Glomerular visceral epithelial cell (primary cell): ENCODE measurements around the gene MEF2A.
"Not testable (repeated sequence)": the region's sequence is repeated elsewhere in the genome, so short reads cannot be mapped to it uniquely, and the experiment has no call there.

ENCODE experiments used
- DNase-seq: peaks from one replicate; pipeline ENCODE4 v3.0.0-alpha.2; 2016; ENCODE audit errors: extremely low spot score

The MEF2A gene

DNA sequence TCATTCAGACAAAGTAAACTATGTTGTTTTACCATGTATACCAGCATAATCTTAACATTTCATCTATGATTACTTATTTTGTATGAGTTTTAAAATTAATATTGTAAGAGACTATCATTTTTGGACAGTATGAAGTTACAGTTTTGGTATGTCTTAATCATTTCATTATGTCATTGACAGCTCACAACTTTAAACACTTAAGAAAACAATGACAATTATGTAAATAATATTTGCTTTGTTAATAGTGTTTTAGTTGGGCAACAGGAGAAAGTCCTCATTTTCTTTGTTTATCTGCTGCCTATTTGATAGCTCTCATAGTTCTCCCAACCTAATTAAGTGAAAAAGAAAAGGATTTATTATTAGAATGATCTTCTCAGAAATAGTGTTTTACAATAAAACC lies 80.2 kb downstream of the MEF2A start:
- no peak for DNase-seq

DNA sequence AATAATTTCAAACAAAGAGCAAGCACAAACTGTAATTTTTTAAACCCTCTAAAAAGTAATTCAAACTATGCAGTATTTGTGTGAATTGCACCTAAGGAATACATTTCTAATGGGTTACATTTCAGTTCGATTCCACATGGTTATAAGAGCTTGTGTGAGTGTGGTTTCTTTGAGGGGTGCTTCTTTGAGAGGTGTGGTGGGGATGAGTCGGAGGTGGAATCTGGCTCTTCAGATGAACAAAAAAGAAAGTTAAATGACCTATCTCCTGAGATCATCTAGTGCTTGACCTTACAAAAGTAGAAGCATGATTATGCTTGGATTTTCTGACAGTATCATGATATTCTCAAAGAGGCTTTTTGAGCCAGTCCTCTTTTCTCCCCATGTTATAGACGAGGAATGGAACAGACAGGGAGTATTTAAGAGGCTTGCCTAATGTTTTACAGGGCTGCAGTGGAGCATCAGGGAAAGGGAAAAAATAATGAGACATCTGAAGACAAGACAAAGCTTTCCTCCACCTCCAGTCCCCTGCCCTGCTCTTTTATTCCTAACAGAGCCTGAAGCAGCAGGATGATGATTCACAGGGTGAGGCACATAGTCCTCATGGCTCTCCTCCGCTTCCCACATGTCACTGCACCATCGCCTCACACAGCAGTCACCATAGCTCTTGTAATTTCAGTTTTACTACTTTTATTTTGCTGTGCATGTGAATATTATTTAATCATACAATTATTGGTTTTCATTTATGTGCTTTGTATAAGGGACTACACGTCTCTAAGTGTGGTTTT lies 85.4 kb downstream of the MEF2A start:
- DNase-seq = peak; percentile 49

DNA sequence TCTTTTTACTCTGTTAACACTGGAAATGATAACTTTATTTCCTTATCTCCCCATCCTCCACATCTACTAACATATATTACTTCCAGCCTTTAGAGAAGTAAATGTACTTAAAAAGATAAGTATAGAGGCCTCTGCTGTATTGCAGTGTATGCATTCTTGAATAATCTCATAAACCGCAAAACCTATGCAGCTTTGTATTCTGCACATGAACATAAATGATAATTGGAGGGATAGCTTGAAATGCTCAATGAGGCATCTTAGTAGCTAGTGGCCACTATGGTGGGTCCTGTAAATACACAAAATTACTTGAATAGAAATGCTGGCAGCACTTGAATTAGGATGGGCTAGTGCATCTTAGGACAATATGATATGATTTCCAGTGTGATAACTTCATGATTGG lies 90.4 kb downstream of the MEF2A start:
- no peak for DNase-seq

DNA sequence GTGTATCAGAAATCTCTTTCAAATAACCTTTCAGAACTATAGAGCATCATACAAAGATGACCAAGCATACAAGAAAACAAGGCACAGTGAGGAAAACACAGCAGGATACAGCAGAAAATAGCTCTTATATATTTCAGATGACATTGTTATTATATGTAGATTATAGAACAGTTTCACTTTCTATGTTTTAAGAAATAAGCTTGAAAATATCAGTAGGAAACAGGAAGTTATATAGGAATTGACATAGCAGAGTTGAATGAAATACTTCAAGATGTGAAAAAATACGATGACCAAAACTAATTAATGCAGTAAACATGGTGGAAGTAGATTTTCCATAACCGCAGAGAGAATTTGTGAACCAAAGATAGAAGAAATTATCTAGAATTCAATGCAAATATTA lies 92.2 kb downstream of the MEF2A start:
- no peak for DNase-seq

DNA sequence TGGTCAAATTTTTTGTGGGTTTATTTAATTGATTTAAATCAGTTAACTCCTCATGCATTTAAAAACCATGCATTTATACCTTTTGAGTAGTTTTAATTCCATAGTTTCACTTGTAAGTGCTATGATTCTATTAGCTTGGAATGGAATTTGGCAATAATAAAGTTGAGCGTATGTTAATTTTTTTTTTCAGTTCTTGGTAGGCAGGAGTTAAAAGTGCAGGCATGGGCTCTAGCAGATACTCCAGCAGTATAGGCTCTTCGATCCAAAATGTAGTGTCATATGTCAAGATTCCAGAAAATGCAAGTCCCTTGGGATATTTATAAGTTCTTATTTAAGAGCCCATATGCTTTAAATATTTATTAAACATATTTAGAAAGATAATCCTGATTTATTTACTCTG lies 97.1 kb downstream of the MEF2A start:
- DNase-seq = no peak

DNA sequence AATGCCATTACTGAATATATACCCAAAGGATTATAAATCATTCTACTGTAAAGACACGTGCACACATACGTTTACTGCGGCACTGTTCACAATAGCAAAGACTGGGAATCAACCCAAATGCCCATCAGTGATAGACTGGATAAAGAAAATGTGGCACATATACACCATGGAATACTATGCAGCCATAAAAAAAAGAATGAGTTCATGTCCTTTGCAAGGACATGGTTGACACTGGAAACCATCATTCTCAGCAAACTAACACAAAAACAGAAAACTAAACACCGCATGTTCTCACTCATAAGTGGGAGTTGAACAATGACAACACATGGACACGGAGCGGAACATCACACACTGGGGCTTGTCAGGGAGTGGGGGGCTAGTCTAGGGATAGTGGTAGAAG lies 100.3 kb downstream of the MEF2A start:
- DNase-seq = not testable (repeated sequence)

DNA sequence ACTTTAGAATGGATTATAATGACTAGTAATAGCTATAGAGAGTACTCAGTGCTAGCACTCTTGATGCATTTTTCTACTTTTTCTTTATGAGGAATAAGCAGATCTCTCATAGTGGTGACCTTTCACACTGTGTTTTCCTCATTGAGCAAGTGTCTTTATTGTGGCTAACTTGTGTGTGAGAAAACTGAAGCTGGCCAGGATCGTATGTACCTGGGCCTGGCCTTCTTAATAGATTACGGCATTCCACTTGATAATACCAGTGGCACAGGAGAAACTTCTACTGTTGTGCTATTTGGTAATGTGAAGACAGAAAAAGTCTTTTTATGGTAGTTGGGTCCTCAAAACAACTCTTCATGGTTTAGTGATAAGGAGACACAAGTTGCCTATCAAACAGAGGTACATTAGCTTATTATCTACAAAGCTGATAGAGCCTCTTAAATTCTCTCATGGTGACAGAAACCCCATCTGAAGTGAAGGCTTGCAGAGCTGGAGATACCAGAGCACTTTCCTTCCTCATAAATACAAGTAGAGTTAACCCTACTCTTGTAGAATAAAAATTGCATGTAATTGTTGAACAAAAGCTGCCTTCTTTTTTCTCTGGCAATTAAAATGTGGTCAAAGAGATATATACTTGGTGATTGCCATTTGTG lies 102.9 kb downstream of the MEF2A start:
- no peak for DNase-seq

DNA sequence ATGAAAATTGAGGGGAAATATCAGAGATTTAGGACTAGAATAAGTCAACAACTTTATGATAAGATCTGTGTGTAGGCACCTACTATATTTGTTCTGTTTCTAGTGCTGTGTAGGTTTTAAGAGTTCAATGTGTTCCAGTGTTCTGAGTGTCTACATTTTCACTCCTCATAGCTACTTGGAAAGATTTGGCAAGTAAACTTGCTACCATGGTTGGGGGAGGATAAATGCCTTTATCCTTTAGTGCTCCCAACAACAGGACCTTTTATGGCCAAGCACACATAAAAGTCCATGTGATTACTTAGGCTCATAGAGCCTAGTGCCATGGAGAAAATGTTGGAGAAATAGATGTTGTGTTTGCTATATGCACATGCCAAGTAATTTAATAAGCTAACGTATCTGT lies 103.5 kb downstream of the MEF2A start:
- DNase-seq = no peak

DNA sequence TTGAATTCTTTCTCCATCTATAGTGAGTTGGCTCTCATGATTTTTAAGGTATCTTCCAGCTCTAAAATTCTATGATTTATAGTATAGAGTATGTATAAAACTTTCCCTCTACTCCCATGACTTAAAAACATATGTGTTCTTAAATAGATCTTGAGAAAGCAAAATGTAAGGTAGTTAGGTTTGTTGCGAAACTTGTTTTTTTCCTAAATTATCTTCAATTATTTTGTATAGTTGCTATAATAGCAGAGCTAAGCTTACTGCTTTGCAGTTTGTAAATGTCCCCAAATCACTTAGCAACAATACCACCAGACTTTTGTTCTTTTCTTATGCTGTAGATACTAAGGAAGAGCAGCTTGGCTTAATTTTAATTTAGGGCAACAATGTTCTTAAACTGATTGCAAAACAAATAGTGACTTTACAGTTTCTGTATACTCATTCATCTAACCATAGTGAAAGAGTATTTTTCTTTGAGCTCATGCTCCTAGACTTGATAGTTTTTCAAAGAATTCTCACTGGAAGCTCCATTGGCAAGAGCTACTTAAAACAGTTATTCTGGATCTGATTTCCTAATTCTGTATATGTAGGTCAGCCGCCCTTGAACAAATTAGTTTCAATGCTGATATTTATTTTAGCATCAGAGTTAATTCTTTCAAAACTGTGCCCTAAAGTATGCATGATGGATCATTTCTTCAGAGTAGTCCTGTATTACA lies 106.3 kb downstream of the MEF2A start:
- DNase-seq = no peak

DNA sequence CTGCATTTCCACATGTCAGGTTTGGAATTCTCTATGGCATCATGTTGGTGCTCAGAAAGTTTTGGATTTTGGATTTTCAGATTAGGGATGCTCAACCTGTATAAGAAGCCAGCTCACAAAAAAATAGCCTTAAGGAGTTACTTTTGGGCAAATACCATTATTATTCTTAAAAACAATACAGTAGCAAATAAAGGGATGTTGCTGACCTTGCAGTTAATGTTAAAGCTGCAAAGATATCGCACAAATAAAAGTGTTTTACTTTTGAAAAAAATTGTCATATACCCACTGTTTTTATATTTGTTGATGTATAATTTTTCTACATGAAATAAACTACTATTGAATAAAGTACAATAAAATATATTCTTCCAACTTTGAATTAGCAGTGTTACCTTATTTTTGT lies 107.3 kb downstream of the MEF2A start:
- DNase-seq = no peak

DNA sequence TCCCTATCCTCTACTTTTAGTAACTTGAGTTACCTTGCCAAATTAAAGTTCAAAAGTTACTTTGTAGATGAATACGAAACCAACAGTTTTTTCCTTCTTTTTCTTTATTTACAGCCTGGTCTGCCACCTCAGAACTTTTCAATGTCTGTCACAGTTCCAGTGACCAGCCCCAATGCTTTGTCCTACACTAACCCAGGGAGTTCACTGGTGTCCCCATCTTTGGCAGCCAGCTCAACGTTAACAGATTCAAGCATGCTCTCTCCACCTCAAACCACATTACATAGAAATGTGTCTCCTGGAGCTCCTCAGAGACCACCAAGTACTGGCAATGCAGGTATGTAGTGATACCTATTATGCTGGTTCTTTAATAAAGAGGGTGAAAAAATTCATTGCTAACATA lies 108.5 kb downstream of the MEF2A start:
- no peak for DNase-seq

DNA sequence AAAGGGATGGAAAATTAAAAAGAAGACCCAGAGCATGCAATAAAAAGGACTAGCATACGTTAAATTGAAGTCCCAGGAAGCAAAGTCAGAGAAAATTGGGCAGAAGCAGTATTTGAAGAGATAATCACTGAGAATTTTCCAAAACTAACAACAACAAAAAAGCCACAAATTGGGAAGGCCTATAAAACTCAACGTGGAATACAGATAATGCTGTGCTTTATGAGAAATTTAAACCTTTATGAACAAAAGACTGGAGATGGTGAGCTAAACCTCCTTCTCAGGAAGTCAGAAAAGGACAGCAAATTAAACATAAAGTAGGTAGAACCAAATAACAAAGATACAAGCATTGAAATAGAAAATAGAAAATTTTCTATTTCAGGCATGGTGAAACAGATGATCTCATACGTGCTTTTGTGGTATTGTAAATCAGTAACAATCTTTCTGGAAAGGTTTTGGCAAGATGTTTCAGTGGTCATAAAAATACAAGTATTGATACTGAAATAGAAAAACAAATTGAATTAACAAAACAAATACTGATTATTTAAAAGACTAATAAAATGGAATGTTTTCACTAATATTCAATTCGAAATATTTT lies 111.9 kb downstream of the MEF2A start:
- DNase-seq = peak; percentile 24

DNA sequence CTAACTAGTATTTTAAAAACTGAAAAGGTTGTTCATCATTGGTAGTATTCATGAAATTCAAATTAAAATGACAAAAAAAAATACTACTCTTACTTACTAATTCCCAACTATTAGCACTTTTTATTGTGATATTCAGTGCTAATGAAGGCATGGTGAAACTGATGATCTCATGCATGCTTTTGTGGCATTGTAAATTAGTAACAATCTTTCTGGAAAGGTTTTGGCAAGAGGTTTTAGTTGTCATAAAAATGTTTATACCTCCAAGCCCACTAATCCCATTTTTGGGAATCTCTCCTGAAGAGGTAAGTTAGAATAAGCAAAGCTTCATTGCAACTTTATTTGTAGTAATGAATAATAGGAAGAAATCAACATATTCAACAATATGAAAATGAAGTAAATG lies 114.5 kb downstream of the MEF2A start:
- no peak for DNase-seq

DNA sequence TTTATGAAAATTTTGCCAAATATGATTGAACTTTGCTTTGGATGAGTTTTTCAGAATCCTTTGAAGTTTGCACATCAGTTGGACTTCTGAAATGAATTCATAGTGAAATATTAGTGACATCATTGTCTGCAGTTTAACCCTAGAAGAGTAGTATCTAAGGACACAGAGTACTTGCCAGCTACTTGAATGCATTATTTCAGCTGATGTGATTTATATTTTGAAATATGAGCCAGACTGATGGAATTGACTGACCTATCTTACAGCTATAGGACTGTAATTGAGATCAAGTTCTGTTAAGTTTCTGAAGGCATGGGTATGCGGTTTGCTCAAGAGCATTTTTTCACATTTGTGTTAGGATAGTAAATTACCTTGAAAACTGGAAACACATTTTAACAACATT lies 116.2 kb downstream of the MEF2A start:
- no peak for DNase-seq

DNA sequence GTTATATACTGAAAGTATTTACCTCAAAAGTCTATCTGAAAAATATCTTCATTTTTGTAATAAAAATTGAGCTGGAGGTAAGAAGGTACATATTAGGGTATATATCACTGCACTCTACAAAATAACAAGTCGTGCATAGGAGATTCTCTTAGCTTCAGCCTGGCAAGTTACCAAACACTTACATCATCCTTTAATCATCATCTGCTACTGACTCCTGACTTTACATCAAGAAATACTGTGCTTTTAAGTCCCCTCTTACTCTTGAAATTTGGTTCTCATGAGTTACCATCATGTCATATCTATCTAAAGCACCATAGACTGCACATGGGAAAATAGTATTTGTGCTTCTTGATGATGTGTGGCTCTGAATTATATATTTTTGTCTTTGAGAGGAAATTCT lies 116.7 kb downstream of the MEF2A start:
- DNase-seq = peak; percentile 88

DNA sequence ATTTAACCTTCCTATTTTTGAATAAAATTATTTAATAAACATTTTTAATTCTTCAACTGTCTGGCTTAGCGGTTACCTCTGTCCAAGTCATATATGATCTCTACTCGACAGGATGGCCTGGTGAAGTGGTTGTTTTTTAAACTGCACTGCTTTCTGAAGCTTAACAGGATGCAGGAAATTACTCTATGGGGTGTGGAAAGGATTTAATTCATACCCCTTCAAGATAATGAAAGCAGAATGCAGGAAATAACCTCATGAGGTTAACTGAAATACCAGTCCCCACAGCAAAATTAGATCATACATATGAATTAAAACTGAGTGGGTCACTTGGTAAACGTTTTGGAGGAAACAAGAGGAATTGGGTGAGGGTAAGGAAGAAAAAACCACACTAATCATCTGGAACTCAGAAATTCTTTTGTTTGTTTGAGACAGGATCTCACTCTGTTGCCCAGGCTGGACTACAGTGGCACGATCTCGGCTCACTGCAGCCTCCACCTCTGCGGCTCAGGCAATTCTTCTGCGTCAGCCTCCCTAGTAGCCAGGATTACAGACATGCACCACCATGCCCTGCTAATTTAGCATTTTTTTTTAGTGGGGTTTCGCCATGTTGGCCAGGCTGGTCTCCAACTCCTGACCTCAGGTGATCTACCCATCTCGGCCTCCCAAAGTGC lies 117.4 kb downstream of the MEF2A start:
- DNase-seq = peak; percentile 75

DNA sequence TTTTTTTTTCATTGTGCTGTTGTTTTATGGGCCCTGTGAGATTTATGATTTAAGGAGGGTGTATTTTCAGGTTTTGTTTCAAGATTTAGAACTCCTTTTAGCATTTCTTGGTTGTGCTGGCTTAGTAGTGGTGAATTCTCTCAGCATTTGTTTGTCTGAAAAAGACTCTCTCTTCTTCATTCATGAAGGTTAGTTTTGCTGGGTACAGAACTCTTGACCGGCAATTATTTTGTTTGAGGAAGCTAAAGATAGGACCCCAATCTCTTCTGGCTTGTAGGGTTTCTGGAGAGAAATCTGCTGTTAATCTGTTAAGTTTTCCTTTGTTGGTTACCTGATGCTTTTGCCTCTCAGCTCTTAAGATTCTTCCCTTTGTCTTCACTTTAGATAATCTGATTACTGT lies 120.5 kb downstream of the MEF2A start:
- no peak for DNase-seq

DNA sequence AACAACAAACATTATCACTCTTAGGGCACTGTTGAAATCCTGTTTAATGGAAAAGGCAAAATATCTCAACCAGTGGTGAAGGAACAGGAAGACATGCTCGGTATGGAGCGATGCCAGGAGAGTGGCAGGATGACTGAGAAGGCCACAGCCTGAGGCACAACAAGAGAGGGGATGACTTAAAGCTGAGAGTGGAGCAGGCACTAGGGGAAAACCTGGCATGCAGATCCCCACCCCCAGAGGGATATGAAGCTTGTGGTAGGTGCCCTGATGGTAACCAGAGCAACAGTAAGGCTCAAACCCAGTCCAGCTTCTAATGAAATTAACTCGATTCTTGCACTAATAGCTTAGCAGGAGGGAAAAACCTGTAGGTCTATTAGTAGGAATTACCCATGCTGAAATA lies 127.0 kb downstream of the MEF2A start:
- DNase-seq = no peak

DNA sequence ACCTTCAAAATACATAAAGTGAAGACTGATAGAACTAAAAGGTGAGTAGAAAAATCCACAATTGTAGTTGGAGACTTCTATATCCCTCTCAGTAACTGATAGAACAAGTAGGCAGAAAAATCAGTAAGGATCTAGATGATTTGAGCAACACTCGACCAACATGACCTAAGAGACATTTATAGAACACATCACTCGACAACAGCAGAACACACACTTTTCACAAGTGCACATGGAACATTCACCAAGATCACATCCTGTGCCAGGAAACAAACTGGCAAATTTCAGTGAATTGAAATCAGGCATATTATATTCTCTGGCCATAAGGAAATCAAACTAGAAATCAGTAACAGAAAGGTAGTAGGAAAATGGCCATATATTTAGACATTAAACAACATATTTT lies 130.3 kb downstream of the MEF2A start:
- DNase-seq = no peak

DNA sequence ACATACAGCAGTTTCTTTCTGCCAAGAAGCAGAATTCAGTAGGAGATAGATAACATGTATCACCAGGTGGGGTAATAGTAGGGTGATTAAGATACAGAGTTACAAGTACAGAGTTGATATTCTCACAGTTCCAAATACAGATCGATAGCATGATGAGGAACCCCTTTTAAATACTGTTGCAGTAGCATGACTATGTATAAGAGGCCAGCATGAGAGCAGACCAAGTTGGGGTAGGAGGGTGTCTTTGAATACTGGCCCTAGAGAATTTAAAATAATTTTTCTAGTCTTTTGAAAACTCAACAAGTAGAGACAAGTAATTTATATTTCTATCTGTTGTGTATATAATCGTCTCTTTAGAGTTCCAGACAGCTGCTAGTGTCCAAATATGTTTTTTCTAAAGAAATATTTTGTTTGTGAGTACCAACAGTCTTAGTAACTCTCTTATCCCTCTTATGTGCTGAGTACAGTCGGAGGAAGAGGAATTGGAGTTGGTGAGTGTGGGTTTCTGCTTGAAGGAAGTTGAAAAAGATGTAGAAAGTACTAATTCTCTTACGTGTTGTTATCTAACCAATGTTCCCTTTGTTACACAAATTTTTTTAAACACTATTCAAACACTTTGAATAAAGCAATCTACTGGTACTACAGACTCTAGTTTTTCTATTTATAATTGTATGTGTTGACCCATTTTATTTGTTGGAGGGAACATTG lies 137.3 kb downstream of the MEF2A start:
- peak; percentile 21 for DNase-seq
